ENCODE measurements around the gene MBNL1. TPM values are rescaled to one million over a fixed set of nuclear protein-coding genes. Genes with fewer than 3 reads are reported as not detected.

Gene MBNL1
- total RNA-seq, 1 donor from 2014 or later = 79.5 TPM

GRCh38 chr3:152443212-152444023 is 174.7 kb downstream of the MBNL1 start:
- TF ChIP-seq, protein P1, sequence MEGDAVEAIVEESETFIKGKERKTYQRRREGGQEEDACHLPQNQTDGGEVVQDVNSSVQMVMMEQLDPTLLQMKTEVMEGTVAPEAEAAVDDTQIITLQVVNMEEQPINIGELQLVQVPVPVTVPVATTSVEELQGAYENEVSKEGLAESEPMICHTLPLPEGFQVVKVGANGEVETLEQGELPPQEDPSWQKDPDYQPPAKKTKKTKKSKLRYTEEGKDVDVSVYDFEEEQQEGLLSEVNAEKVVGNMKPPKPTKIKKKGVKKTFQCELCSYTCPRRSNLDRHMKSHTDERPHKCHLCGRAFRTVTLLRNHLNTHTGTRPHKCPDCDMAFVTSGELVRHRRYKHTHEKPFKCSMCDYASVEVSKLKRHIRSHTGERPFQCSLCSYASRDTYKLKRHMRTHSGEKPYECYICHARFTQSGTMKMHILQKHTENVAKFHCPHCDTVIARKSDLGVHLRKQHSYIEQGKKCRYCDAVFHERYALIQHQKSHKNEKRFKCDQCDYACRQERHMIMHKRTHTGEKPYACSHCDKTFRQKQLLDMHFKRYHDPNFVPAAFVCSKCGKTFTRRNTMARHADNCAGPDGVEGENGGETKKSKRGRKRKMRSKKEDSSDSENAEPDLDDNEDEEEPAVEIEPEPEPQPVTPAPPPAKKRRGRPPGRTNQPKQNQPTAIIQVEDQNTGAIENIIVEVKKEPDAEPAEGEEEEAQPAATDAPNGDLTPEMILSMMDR (IDR thresholded peaks at IDR 0.05; ENCODE audit: insufficient read depth, low read length, severe bottlenecking) = no peak
- FAIRE-seq (no peak), DNase-seq (ENCODE audit: low read depth) (no peak)
- Histone ChIP-seq H3K27me3 (ENCODE audit: control insufficient read depth, insufficient read depth, low read length) (no peaks in the 10 kb centered on the region), H3K36me3 (ENCODE audit: control insufficient read depth, insufficient read depth, low read length) (peaks cover 5% of the 10 kb centered on the region), H3K4me3 (ENCODE audit: low read depth, low read length) (no peak overlapping the region)

- Histone ChIP-seq H3K36me3 (ENCODE audit: control insufficient read depth, insufficient read depth, low read length) (peaks cover 5% of the 10 kb centered on the region), H3K27me3 (ENCODE audit: control insufficient read depth, insufficient read depth, low read length) (no peaks in the 10 kb centered on the region), H3K4me3 (ENCODE audit: low read depth, low read length) (no peak overlapping the region)
- TF ChIP-seq, protein P1 (IDR thresholded peaks at IDR 0.05; ENCODE audit: insufficient read depth, low read length, severe bottlenecking) = peak; percentile 49
- DNase-seq (ENCODE audit: low read depth) = peak; percentile 71
- no peak for FAIRE-seq
These were observed 175.4 kb downstream of the MBNL1 start for GRCh38 chr3:152444029-152444641.

DNA sequence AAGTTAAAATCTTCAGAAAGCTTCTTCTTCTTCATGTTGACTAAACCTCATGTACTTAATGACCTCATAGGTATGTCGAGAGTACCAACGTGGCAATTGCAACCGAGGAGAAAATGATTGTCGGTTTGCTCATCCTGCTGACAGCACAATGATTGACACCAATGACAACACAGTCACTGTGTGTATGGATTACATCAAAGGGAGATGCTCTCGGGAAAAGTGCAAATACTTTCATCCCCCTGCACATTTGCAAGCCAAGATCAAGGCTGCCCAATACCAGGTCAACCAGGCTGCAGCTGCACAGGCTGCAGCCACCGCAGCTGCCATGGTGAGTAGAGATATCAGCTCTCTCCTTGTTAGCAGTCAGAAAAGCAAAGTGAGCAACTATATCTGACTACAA is 176.5 kb downstream of the MBNL1 start:
- FAIRE-seq = no peak
- TF ChIP-seq, protein P1 (IDR thresholded peaks at IDR 0.05; ENCODE audit: insufficient read depth, low read length, severe bottlenecking) = no peak
- H3K27me3 ChIP-seq (ENCODE audit: control insufficient read depth, insufficient read depth, low read length) = no peaks in the 10 kb centered on the region
- H3K4me3 ChIP-seq (ENCODE audit: low read depth, low read length) = no peak overlapping the region
- DNase-seq (ENCODE audit: low read depth) = no peak
- H3K36me3 ChIP-seq (ENCODE audit: control insufficient read depth, insufficient read depth, low read length) = peaks cover 5% of the 10 kb centered on the region

- Histone ChIP-seq H3K4me3 (ENCODE audit: low read depth, low read length) (no peak overlapping the region), H3K27me3 (ENCODE audit: control insufficient read depth, insufficient read depth, low read length) (no peaks in the 10 kb centered on the region), H3K36me3 (ENCODE audit: control insufficient read depth, insufficient read depth, low read length) (peaks cover 6% of the 10 kb centered on the region)
- TF ChIP-seq, protein P1 (IDR thresholded peaks at IDR 0.05; ENCODE audit: insufficient read depth, low read length, severe bottlenecking) = no peak
- FAIRE-seq = no peak
- DNase-seq (ENCODE audit: low read depth) = no peak
These were observed 177.8 kb downstream of the MBNL1 start for GRCh38 chr3:152446495-152446894.

DNA sequence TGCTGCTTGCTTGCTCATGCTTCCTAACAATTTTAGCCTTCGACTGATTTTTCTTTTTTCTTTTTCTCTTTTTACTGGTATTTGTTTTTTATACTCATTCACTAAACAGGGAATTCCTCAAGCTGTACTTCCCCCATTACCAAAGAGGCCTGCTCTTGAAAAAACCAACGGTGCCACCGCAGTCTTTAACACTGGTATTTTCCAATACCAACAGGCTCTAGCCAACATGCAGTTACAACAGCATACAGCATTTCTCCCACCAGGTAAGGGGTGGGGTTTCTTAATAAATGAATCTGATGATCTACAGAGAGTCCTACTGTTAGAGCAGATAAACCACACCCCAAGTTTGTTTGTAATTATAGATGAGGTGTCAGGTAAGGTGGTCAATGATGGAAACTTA is 178.8 kb downstream of the MBNL1 start:
- TF ChIP-seq, protein P1 (IDR thresholded peaks at IDR 0.05; ENCODE audit: insufficient read depth, low read length, severe bottlenecking) = no peak
- DNase-seq (ENCODE audit: low read depth) (no peak), FAIRE-seq (no peak)
- Histone ChIP-seq H3K36me3 (ENCODE audit: control insufficient read depth, insufficient read depth, low read length) (peaks cover 6% of the 10 kb centered on the region), H3K4me3 (ENCODE audit: low read depth, low read length) (no peak overlapping the region), H3K27me3 (ENCODE audit: control insufficient read depth, insufficient read depth, low read length) (no peaks in the 10 kb centered on the region)
